SH-SY5Y (cell line): ENCODE measurements around the gene PLEKHG1.

Experiments
- GATA2 ChIP-seq: IDR thresholded peaks from 2 replicates; pipeline ENCODE4 v1.6.1; 2011; ENCODE audit warnings: mild to moderate bottlenecking, low read depth, low read length
- GATA3 ChIP-seq: IDR thresholded peaks from 2 replicates; pipeline ENCODE4 v1.6.1; 2011; ENCODE audit warnings: low read depth, mild to moderate bottlenecking, low read length, moderate library complexity

DNA sequence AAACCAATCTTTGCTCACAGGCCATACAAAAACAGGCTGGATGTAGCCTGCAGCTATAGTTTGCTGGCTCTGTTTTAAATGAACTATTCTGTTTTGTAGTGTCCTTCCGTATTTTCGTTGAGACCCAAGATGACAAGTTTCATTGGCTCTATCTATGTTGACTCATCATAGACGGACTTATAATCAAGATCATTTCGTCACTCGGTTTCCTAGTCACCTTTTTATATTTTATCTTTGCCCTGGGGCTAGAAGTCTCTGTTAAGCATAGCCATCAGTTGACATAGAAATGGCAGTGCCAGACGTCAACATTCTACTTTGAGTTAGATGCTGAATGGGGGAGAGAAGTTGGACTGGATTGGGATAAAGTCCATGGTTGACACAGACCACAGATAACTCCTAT is 4.8 kb downstream of the PLEKHG1 start:
- TF ChIP-seq GATA3 (no peak), GATA2 (no peak)
